Motor neuron (in vitro differentiated cells): ENCODE results near the gene VWA2. TPM values are rescaled to one million over a fixed set of nuclear protein-coding genes. Genes with fewer than 3 reads are reported as not detected.
A peak's percentile ranks its signal among the peaks of the same experiment; 100 is the strongest.

Source experiments
- ATAC-seq, 8 experiments: fragments of 200-7000 bp; cut with Tn5 transposase; replicated peaks in 6 of 8; 2 replicates each; pipeline ENCODE4 v1.8.0; 2021; ENCODE audit warnings: mild to moderate bottlenecking in 8 of 8, moderate library complexity in 8 of 8
- H3K27ac ChIP-seq, 2 donors: fragments of 250-450 bp; sonication (Bioruptor Pico); 2 replicates each; pipeline ENCODE4 v1.9.0; 2021; ENCODE audit warnings: antibody characterized with exemption in 2 of 2, mild to moderate bottlenecking in 2 of 2, moderate library complexity in 1 of 2
- H3K4me1 ChIP-seq, 2 donors: fragments of 250-450 bp; sonication (Bioruptor Pico); replicated peaks in 1 of 2; 2 replicates each; pipeline ENCODE4 v1.6.1; 2021; ENCODE audit warnings: antibody characterized with exemption in 2 of 2, mild to moderate bottlenecking in 2 of 2, moderate library complexity in 1 of 2
- H3K4me3 ChIP-seq, 5 donors: fragments of 250-450 bp; sonication (Bioruptor Pico); 2 replicates each; pipeline ENCODE4 v1.9.0; 2021; ENCODE audit warnings: antibody characterized with exemption in 5 of 5, mild to moderate bottlenecking in 5 of 5, moderate library complexity in 4 of 5
- WGBS, 10 experiments: fragments of 450-650 bp; shearing (Covaris generic); methylation state at CpG; one replicate each; pipeline ENCODE4 v1.0.0; 2022; 5-methylcytosine and 5-hydroxymethylcytosine counted together
- in situ Hi-C, 9 experiments: fragments of 400-800 bp; cut with MboI; loops; one replicate each; pipeline ENCODE4 v1.15.0; 2021; ENCODE audit warnings: low sequenced_read_pairs in 9 of 9, low pct_unique_long_range_greater_than_20kb in 2 of 9; ENCODE audit not compliant: unreplicated experiment in 9 of 9
- total RNA-seq, 8 experiments: library from RNA; unstranded; fragments of 300-600 nt; gene quantifications; 2 replicates each; pipeline versions ENCODE4 v1.2.3 to v1.2.4, GENCODE V29; 2022

Gene VWA2
- total RNA-seq, 8 experiments from 2014 or later = 0.08 to 3.3 (median 0.23) TPM; not detected in 1

DNA sequence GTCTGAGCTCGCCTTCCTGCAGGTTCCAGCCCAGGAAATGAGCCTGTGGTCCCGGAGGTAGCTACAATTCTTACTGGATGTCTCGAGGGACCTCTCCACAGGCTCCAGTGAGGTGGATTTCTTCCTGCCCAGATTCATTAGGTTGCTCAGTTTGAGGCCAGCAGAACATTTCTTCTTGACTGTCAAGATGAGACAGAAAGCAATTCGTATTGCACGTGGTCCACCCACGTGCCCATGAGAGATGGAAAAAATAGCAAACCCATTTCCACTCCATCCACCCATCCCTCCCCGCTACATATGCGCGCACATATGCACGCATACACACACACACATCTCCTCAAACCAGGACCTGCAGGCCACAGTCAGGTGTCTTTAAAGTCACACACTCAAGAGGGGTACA, 68.7 kb downstream of the VWA2 start:
- in situ Hi-C loops = loop anchor here in 2 of 9 experiments (25.0 kb wide), 1 partner anchor 105 kb away; the partner anchor contains the start of gene AFAP1L2 (in 2 of the 2)
- peak in 5 of 8 experiments; percentile 3 to 18 (median 4) for ATAC-seq
- H3K4me1 ChIP-seq = peaks cover 26 to 34% of the 10 kb centered on the region in 2 donors
- no peak overlapping the region for H3K4me3 ChIP-seq
- H3K27ac ChIP-seq = no peak overlapping the region
- 0 to 100% (median 75%) methylated on average over 1 to 8 of the region's 10 CpGs; no CpG with 5 or more reads in 5 of the 10 experiments for WGBS, 10 experiments

DNA sequence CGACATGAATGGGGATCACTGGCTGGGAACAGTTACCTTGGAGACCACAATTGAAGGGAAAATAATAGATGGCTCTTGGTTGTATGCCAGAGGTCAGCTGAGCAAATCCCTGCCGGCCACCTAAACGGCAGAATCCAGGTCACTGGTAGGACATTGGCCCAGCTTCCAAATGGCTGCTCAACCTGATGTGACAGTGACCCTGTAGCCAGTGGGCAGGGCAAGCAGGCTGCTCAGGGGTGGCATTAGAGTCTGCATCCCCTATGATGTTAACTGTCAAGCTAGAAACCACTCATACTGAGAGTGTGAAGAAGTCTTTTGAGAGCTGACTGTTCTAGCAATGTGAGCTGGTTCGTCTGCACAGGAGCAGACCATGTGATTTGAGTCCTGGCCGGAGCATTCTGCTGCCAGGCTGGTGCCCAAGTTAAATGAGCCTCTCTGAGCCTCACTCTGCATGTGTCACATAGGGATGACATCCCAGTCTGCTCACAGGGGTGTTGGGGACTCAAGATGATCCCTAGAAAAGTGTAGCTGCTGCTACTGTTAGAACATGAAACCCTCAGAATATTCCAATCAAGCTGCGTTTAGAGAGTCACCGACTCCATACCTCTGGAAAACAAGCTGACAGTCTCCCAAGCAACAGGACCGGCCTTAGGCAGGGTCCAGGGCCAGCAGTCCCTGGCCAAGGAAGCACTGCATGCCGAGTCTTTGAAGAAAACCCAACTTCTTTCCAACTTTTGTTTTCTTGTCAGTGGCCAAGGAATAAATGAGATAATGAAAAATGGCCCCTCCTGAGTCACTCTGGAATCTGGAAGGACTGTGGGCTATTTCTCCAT, 69.7 kb downstream of the VWA2 start:
- Histone ChIP-seq H3K27ac (no peak overlapping the region), H3K4me1 (peaks cover 26 to 34% of the 10 kb centered on the region in 2 donors), H3K4me3 (no peak overlapping the region)
- in situ Hi-C loops = loop anchor here in 2 of 9 experiments (25.0 kb wide), 1 partner anchor 104 kb away; the partner anchor contains the start of gene AFAP1L2 (in 2 of the 2)
- no peak for ATAC-seq
- WGBS, 10 experiments = 20 to 92% (median 62%) methylated on average over 2 to 4 of the region's 9 CpGs; no CpG with 5 or more reads in 4 of the 10 experiments

DNA sequence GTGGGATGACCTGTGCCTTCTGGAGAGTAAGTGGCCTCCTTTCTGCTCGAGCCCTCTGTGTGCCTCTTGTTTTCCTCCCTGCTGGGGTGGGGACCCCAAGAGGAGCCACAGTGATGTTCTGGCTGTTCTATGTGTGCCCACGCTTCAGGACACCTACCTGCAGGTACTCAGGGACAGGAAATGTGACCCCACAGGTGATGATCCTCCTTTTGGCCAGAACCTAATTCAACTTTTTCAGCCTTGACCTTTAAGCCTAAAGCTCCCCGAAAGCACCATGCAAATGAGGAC, 70.3 kb downstream of the VWA2 start:
- no peak overlapping the region for H3K27ac ChIP-seq
- WGBS, 10 experiments = 48 to 100% (median 86%) methylated on average over 1 to 2 of the region's 3 CpGs; no CpG with 5 or more reads in 6 of the 10 experiments
- H3K4me3 ChIP-seq = no peak overlapping the region
- H3K4me1 ChIP-seq = peaks cover 26 to 34% of the 10 kb centered on the region in 2 donors
- in situ Hi-C loops = loop anchor here in 2 of 9 experiments (25.0 kb wide), 1 partner anchor 103 kb away; the partner anchor contains the start of gene AFAP1L2 (in 2 of the 2)
- no peak for ATAC-seq

DNA sequence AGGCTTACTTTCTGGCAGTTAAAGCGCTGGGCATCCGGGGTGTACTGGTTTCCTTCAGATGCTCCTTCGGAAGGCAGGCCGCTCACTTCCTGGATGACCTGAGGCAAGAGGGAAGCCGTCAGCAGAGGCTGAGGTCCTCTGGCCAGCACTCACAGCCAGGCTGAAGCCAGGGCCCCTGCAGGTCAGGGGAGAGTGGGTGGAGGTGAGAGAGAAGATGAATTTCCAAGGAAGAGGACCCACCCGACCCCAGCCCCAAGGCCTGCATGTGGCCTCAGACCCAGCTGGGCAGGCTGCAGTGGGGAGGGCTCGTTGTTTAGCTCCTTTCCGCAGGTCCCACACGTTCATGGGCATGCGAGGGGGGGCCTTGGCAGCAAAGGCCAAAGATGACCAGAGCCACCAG, 71.3 kb downstream of the VWA2 start:
- Histone ChIP-seq H3K4me3 (no peak overlapping the region), H3K27ac (peak overlapping the region in 1 of 2 donors; percentile 21), H3K4me1 (peaks cover 26 to 34% of the 10 kb centered on the region in 2 donors)
- ATAC-seq = peak in 1 of 8 experiments; percentile 5
- in situ Hi-C loops = loop anchor here in 2 of 9 experiments (25.0 kb wide), 1 partner anchor 102 kb away; the partner anchor contains the start of gene AFAP1L2 (in 2 of the 2)
- WGBS, 10 experiments = 60 to 100% (median 89%) methylated on average over 1 to 3 of the region's 10 CpGs; no CpG with 5 or more reads in 5 of the 10 experiments

DNA sequence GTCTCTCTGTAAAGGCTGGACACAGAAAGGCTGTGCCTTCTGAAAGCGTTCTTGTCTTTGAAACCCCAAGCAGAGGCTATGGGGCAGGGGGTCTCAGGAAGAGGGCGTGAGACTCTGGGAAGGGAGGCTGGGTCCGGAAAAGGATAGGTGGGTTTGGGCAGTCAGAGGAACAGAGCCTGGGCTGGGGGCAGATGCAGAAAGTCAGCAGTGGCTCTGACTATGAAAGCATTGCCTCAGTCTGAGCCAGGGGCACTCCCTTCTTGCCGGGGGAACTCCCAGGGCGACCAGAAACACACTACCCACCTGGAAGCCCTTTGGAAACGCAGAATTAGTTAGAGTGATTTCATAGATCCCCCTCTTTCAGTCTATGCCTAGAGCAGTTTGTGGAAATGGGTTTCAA, 72.0 kb downstream of the VWA2 start:
- 20 to 100% (median 85%) methylated on average over 1 to 3 of the region's 6 CpGs; no CpG with 5 or more reads in 5 of the 10 experiments for WGBS, 10 experiments
- H3K4me1 ChIP-seq = peaks cover 26 to 34% of the 10 kb centered on the region in 2 donors

DNA sequence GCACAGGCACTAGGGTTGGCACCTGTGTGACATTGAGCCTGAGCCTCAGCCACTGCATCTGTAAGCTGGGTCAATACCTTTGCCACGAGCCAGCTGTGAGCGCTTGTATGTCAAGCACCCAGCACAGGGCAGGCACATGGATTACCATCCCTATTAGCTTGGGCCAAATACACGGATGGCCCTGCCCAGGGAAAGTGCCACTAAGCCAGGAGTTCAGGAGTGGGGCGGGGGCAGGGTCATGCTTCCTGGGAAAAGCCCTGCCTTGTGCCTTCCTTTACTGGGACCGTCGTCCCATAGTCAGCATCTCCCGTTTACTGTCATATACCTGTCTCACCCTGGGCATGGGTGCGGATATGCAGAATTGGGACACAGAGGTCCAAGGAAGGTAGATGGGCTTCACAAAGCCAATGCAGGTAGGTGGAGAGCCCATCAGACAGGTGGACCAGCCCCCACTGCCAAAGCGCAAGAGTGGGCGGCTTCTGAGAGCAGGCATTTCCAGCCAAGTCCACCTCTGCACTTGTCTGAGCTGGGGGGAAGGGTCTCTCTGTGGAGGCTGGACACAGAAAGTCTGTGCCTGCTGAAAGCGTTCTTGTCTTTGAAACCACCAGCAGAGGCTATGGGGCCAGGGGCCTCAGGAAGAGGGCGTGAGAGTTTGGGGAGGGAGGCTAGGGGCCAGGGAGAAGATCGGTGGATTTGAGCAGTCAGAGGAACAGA, 72.6 kb downstream of the VWA2 start:
- no peak for ATAC-seq
- H3K4me1 ChIP-seq = peaks cover 26 to 34% of the 10 kb centered on the region in 2 donors
- no peak overlapping the region for H3K4me3 ChIP-seq
- no peak overlapping the region for H3K27ac ChIP-seq
- in situ Hi-C loops = loop anchor here in 2 of 9 experiments (25.0 kb wide), 1 partner anchor 101 kb away; the partner anchor contains the start of gene AFAP1L2 (in 2 of the 2)
- 67 to 100% (median 90%) methylated on average over 1 to 9 of the region's 13 CpGs; no CpG with 5 or more reads in 2 of the 10 experiments for WGBS, 10 experiments

More for the DNA sequence above, 72.0 kb downstream of the VWA2 start:
- Histone ChIP-seq H3K4me3 (no peak overlapping the region), H3K27ac (no peak overlapping the region)
- in situ Hi-C loops = loop anchor here in 2 of 9 experiments (25.0 kb wide), 1 partner anchor 101 kb away; the partner anchor contains the start of gene AFAP1L2 (in 2 of the 2)
- no peak for ATAC-seq

DNA sequence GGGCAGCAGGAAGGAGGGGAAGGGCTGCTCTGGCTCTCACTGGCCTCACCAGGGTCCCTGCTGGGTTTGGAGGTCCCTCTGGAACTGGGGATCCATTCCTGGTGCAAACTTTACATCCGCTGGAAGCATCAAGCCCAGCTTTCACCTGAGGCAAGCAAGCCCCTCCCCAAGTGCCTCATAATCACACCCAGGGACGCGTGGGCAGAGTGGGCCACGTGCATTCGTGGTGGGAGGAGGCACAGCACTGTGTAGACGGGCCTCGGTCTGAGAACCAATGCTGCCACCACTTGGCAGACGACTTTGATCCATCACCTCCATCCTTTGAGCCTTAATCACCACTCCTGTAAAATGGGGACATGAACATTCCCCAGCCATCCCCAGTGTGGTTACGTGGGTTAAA, 74.1 kb downstream of the VWA2 start:
- ATAC-seq = no peak
- in situ Hi-C loops = loop anchor here in 2 of 9 experiments (25.0 kb wide), 1 partner anchor 99 kb away; the partner anchor contains the start of gene AFAP1L2 (in 2 of the 2)
- 56 to 100% (median 90%) methylated on average over 1 to 3 of the region's 9 CpGs; no CpG with 5 or more reads in 7 of the 10 experiments for WGBS, 10 experiments
- Histone ChIP-seq H3K4me1 (peaks cover 11 to 20% of the 10 kb centered on the region in 2 donors), H3K4me3 (no peak overlapping the region), H3K27ac (no peak overlapping the region)

DNA sequence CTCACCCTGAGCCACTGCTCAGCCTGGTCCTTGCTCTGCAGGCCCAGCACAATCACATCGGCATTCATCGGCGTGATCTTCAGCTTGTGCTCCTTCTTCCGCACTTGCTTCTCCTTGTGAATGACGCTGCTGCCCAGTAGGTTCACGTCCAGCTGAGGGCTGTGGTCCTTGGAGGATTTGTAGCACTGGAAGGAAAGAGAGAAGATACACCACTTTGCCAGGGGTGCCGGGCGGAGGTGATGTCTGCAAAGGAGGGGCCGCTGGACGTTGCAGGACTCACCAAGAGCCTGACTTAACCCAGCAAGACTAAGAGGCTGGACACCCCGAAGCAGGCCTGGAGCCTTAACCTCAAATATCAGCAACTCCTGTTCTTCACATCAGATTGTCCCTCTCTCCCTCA, 74.8 kb downstream of the VWA2 start:
- Histone ChIP-seq H3K4me1 (peaks cover 4 to 13% of the 10 kb centered on the region in 2 donors), H3K4me3 (no peak overlapping the region), H3K27ac (no peak overlapping the region)
- ATAC-seq = no peak
- 83 to 100% methylated on average over 1 to 8 of the region's 11 CpGs; no CpG with 5 or more reads in 8 of the 10 experiments for WGBS, 10 experiments
- in situ Hi-C loops = loop anchor here in 2 of 9 experiments (25.0 kb wide), 1 partner anchor 98 kb away; the partner anchor contains the start of gene AFAP1L2 (in 2 of the 2)

DNA sequence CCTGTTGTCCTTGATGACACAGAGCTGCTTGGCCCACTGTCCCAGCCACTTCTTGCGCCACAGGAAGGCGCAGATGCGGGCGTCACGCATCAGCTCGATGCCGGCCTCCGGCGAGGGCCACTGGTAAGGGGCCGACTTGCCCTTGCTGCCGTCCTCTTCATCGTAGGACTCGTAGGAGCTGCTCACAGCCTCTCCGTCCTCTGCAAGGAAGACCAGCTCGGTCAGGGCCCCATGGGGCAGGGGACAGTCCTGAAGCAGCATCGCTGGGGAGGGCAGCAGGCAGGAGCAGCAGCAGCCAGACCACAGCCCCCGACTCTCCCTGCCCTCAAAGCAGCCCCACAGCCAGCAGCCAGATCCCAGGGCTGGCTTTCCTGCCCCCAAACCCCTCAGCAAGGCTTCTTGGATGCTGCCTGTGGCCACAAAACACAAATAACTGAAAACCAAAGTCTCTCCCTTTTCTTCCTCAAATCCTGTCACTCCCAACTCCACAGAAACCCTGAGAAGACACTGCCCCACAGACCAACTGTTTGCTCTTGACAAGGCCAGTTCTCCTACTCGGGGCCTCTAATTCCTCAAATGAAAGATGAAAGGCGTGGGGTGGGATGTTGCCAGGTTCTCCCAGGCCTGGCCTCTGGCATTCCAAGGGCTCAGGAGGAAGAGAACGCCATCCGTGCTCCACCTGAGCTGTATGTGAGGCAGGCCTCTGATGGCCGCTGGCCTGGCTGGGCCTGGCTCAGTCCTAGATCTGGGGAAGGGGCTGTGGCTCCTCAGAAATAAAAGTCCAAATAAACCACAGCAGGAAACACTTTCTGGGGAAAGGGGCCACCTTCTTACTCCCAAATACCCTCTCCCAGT, 76.7 kb downstream of the VWA2 start:
- Histone ChIP-seq H3K27ac (no peak overlapping the region), H3K4me3 (no peak overlapping the region), H3K4me1 (no peaks in the 10 kb centered on the region)
- WGBS, 10 experiments = 50 to 100% (median 88%) methylated on average over 1 to 15 of the region's 22 CpGs; no CpG with 5 or more reads in 3 of the 10 experiments
- in situ Hi-C loops = loop anchor here in 2 of 9 experiments (25.0 kb wide), 1 partner anchor 97 kb away; the partner anchor contains the start of gene AFAP1L2 (in 2 of the 2)
- ATAC-seq = peak in 1 of 8 experiments; percentile 61

DNA sequence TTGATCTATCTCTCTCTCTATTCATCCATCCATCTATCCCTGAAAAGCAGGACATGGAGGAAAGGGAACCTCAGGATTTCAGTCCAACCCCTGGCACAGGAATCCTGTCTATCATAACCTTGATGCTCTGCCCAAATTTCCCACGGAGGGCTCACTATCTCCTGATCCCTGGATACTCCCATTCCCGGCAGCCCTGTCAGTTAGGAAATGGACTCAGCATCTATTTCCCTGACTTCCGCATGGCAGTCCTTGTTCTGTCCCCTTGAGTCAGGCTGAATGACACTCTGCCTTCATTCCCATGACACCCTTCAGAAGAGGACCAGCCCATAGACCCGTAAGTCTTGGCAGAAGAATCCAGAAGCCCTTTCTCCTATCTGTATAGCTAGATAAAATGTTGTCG, 77.7 kb downstream of the VWA2 start:
- ATAC-seq = no peak
- 47 to 100% (median 74%) methylated on average over 1 to 4 of the region's 5 CpGs; no CpG with 5 or more reads in 2 of the 10 experiments for WGBS, 10 experiments
- no peak overlapping the region for H3K27ac ChIP-seq
- no peaks in the 10 kb centered on the region for H3K4me1 ChIP-seq
- in situ Hi-C loops = loop anchor here in 2 of 9 experiments (25.0 kb wide), 1 partner anchor 96 kb away; the partner anchor contains the start of gene AFAP1L2 (in 2 of the 2)
- H3K4me3 ChIP-seq = no peak overlapping the region

DNA sequence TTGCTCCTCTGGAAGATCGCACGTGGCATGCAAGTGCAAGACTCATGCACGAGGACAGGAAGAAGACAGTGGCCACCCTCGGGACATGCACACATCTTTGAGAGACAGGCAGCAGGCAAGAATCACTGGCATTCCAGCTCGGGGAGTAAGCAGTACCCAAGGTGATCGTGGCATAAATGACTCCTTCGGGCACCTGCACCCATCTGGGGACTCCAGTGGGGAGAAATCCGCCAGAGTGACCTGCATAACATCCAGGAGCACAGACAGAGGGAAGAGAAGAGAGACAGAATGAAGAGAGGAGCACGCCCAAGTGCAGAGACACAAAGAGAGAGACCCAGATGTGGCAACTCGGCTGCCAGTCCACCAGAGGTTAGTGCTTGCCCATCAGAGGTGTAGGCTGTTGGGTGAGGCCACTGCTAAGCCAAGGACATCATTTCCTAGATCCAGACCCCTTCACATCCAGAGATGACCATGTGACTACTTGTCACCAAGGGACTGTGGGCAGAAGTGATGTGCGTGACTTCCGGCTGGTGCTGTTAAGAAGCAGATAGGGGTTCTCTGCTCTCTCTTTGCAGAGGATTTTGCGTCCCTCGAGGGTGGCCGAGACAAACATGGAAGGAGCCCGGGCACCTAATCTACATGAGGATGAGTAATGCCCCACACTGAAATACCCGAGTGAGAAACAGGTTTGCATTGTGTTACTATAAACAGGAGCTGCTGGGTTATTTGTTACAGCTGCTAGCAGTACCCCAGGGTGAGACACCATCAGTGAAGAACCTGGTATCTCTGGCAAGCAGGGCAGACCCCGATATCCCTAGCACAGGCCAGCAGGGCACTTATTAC, 80.6 kb downstream of the VWA2 start:
- 59 to 100% (median 83%) methylated on average over 2 to 13 of the region's 18 CpGs; no CpG with 5 or more reads in 1 of the 10 experiments for WGBS, 10 experiments
- Histone ChIP-seq H3K4me3 (no peak overlapping the region), H3K4me1 (no peaks in the 10 kb centered on the region), H3K27ac (no peak overlapping the region)
- in situ Hi-C loops = loop anchor here in 2 of 9 experiments (25.0 kb wide), 1 partner anchor 93 kb away; the partner anchor contains the start of gene AFAP1L2 (in 2 of the 2)
- no peak for ATAC-seq
